Ureter (tissue), 1 donor: Measurements from ENCODE around the gene PLPP1. TPM values are rescaled to one million over a fixed set of nuclear protein-coding genes. Genes with fewer than 3 reads are reported as not detected.

Experiments used
- DNase-seq: peaks from one replicate; pipeline ENCODE4 v3.0.0-alpha.2; 2020; ENCODE audit warnings: low spot score
- total RNA-seq: library from RNA; stranded (reverse); gene quantifications from one replicate; pipeline ENCODE4 v1.2.4, GENCODE V29; 2023
- donor health status: DM: yes; HTN: yes; CAD: no.

The PLPP1 gene
- total RNA-seq, 1 donor from 2014 or later, result 180 TPM

GRCh38 chr5:55407059-55407684, 127.6 kb downstream of the PLPP1 start:
- DNase-seq, result no peak

GRCh38 chr5:55406292-55406691, 128.5 kb downstream of the PLPP1 start:
- no peak for DNase-seq

GRCh38 chr5:55402199-55402598, 132.6 kb downstream of the PLPP1 start:
- DNase-seq, result no peak

- DNase-seq, result no peak
Observed at GRCh38 chr5:55393501-55394175, 141.1 kb downstream of the PLPP1 start.

GRCh38 chr5:55392669-55393068, 142.1 kb downstream of the PLPP1 start:
- DNase-seq, result no peak

- DNase-seq, result no peak
Observed at GRCh38 chr5:55391707-55392106, 143.1 kb downstream of the PLPP1 start.

GRCh38 chr5:55387865-55388264, 146.9 kb downstream of the PLPP1 start:
- no peak for DNase-seq

GRCh38 chr5:55386356-55386755, 148.4 kb downstream of the PLPP1 start:
- no peak for DNase-seq

- DNase-seq, result no peak
Observed at GRCh38 chr5:55385846-55386245, 148.9 kb downstream of the PLPP1 start.

- DNase-seq, result no peak
Observed at GRCh38 chr5:55385227-55385626, 149.5 kb downstream of the PLPP1 start.

GRCh38 chr5:55384072-55384471, 150.7 kb downstream of the PLPP1 start:
- no peak for DNase-seq

- DNase-seq, result no peak
Observed at GRCh38 chr5:55383254-55383653, 151.5 kb downstream of the PLPP1 start.

GRCh38 chr5:55377810-55378209, 157.0 kb downstream of the PLPP1 start:
- DNase-seq, result no peak

Other genes starting within 250 kb of the PLPP1 start
- 29.8 TPM for gene DHX29, start 227.3 kb downstream of the PLPP1 start, total RNA-seq
- gene MTREX, start 227.0 kb downstream of the PLPP1 start, total RNA-seq, result 101 TPM
- gene SLC38A9, start 177.4 kb upstream of the PLPP1 start, total RNA-seq, result 29.1 TPM
- not detected for gene DDX4, start 203.1 kb upstream of the PLPP1 start, total RNA-seq